DOHH2 (cell line): Measurements from ENCODE around the gene OR6N1.

ENCODE experiments used
- H3F3A ChIP-seq: fragments of 200-600 bp; sonication (generic), shearing (Covaris generic); 2 replicates; pipeline ENCODE4 v1.6.0; 2016; ENCODE audit warnings: antibody characterized with exemption, mild to moderate bottlenecking; ENCODE audit not compliant: control insufficient read depth, insufficient read depth
- H3K27ac ChIP-seq: fragments of 200-600 bp; sonication (generic); 2 replicates; pipeline ENCODE4 v1.5.1; 2014; ENCODE audit warnings: low read depth, mild to moderate bottlenecking, low read length, moderate library complexity
- H3K27me3 ChIP-seq: fragments of 200-600 bp; sonication (generic); 2 replicates; pipeline ENCODE4 v1.6.1; 2014; ENCODE audit warnings: mild to moderate bottlenecking, low read length, mixed read lengths; ENCODE audit not compliant: control insufficient read depth
- H3K36me3 ChIP-seq: fragments of 200-600 bp; sonication (generic); 2 replicates; pipeline ENCODE4 v1.6.1; 2014; ENCODE audit warnings: mild to moderate bottlenecking, low read length, moderate library complexity, mixed read lengths; ENCODE audit not compliant: control insufficient read depth
- H3K4me1 ChIP-seq: fragments of 200-600 bp; sonication (generic); 2 replicates; pipeline ENCODE4 v1.6.1; 2014; ENCODE audit warnings: mild to moderate bottlenecking, low read length, mixed read lengths; ENCODE audit not compliant: control insufficient read depth
- H3K4me2 ChIP-seq: fragments of 200-600 bp; sonication (generic); 2 replicates; pipeline ENCODE4 v1.6.0; 2014; ENCODE audit warnings: mild to moderate bottlenecking, low read length, moderate library complexity
- H3K4me3 ChIP-seq: fragments of 200-600 bp; sonication (generic); 2 replicates; pipeline ENCODE4 v1.5.1; 2014; ENCODE audit warnings: mild to moderate bottlenecking, low read length, mixed read lengths
- H3K79me2 ChIP-seq: fragments of 200-600 bp; sonication (generic); 2 replicates; pipeline ENCODE4 v1.6.1; 2014; ENCODE audit warnings: mild to moderate bottlenecking, low read length, mixed read lengths; ENCODE audit not compliant: control insufficient read depth
- H3K9me2 ChIP-seq: fragments of 200-600 bp; sonication (generic); replicated peaks from 2 replicates; pipeline ENCODE4 v1.6.1; 2014; ENCODE audit warnings: mild to moderate bottlenecking, low read length, mixed read lengths; ENCODE audit not compliant: control insufficient read depth
- H3K9me3 ChIP-seq: fragments of 200-600 bp; sonication (generic); 2 replicates; pipeline ENCODE4 v1.6.1; 2014; ENCODE audit warnings: antibody characterized with exemption, low read length, mixed read lengths; ENCODE audit not compliant: control insufficient read depth, insufficient read depth
- H4K20me1 ChIP-seq: fragments of 200-600 bp; sonication (generic); 2 replicates; pipeline ENCODE4 v1.6.0; 2014; ENCODE audit warnings: low read depth, mild to moderate bottlenecking, antibody characterized with exemption, low read length, moderate library complexity; ENCODE audit not compliant: control insufficient read depth, insufficient read depth
- EZH2phosphoT487 ChIP-seq: fragments of 200-600 bp; sonication (generic); IDR thresholded peaks from 2 replicates; pipeline ENCODE4 v1.6.1; 2017; ENCODE audit warnings: borderline replicate concordance, mild to moderate bottlenecking, antibody characterized with exemption, low read length, moderate library complexity, mixed read lengths
- TF ChIP-seq, protein P1 (sequence below): fragments of 200-600 bp; sonication (generic); IDR thresholded peaks from one replicate; pipeline ENCODE4 v1.5.1; 2014; ENCODE audit warnings: antibody characterized with exemption, mild to moderate bottlenecking, low read depth, low read length; ENCODE audit not compliant: poor library complexity, severe bottlenecking

Gene OR6N1

DNA sequence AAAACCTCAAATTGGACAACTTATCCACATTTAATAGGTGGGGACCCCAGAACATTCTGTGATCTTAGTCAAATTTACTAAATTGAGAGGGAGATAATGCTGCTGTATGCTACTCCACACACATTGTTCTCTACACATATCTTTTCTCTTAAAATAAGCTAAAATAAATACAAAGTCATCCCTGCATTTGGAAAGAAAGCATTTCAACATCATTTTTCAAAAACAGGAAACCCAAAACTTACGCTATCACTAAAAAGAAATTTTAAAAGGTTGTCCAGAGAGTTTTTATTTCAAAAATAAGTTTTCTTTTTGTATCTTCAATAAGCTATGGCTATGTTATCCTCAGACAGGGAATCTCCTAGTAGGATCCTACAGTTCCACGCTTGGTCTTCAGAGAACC lies 28.5 kb upstream of the OR6N1 start:
- H3K36me3 ChIP-seq = no peaks in the 10 kb centered on the region
- no peak overlapping the region for H3K4me2 ChIP-seq
- TF ChIP-seq EZH2phosphoT487 = no peak
- TF ChIP-seq, protein P1, sequence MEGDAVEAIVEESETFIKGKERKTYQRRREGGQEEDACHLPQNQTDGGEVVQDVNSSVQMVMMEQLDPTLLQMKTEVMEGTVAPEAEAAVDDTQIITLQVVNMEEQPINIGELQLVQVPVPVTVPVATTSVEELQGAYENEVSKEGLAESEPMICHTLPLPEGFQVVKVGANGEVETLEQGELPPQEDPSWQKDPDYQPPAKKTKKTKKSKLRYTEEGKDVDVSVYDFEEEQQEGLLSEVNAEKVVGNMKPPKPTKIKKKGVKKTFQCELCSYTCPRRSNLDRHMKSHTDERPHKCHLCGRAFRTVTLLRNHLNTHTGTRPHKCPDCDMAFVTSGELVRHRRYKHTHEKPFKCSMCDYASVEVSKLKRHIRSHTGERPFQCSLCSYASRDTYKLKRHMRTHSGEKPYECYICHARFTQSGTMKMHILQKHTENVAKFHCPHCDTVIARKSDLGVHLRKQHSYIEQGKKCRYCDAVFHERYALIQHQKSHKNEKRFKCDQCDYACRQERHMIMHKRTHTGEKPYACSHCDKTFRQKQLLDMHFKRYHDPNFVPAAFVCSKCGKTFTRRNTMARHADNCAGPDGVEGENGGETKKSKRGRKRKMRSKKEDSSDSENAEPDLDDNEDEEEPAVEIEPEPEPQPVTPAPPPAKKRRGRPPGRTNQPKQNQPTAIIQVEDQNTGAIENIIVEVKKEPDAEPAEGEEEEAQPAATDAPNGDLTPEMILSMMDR = no peak
- no peaks in the 10 kb centered on the region for H3K79me2 ChIP-seq
- peaks cover 10% of the 10 kb centered on the region for H3K27me3 ChIP-seq
- H3K4me1 ChIP-seq = no peaks in the 10 kb centered on the region
- no peaks in the 10 kb centered on the region for H3F3A ChIP-seq
- H3K4me3 ChIP-seq = no peak overlapping the region
- no peaks in the 10 kb centered on the region for H3K9me2 ChIP-seq
- no peaks in the 10 kb centered on the region for H3K9me3 ChIP-seq
- H3K27ac ChIP-seq = no peak overlapping the region
- H4K20me1 ChIP-seq = no peaks in the 10 kb centered on the region

DNA sequence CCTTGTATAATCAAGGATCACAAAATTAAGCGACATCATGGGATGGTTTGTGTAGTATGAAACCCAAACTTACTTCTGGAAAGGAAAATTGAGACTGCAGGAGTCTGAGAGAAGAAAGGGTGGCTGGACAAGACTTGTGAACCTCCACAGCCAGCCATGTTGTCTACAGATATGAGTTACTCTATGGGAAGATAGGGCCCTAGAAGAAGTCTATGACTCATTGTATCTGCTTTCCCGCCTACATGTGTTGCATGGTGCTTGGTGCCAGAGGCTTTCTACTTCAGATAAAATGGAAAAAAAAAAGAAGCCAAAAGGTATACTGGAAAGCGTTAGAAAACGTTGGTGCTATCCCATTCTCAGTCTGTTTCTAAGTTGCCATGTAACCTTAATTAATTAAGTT lies 27.7 kb upstream of the OR6N1 start:
- no peaks in the 10 kb centered on the region for H3K9me2 ChIP-seq
- no peak for TF ChIP-seq EZH2phosphoT487
- TF ChIP-seq, protein P1 = no peak
- no peak overlapping the region for H3K27ac ChIP-seq
- H3K9me3 ChIP-seq = no peaks in the 10 kb centered on the region
- H3K4me3 ChIP-seq = no peak overlapping the region
- no peaks in the 10 kb centered on the region for H3K79me2 ChIP-seq
- H3F3A ChIP-seq = no peaks in the 10 kb centered on the region
- no peak overlapping the region for H3K4me2 ChIP-seq
- H3K27me3 ChIP-seq = peaks cover 10% of the 10 kb centered on the region
- no peaks in the 10 kb centered on the region for H4K20me1 ChIP-seq
- no peaks in the 10 kb centered on the region for H3K4me1 ChIP-seq
- no peaks in the 10 kb centered on the region for H3K36me3 ChIP-seq

DNA sequence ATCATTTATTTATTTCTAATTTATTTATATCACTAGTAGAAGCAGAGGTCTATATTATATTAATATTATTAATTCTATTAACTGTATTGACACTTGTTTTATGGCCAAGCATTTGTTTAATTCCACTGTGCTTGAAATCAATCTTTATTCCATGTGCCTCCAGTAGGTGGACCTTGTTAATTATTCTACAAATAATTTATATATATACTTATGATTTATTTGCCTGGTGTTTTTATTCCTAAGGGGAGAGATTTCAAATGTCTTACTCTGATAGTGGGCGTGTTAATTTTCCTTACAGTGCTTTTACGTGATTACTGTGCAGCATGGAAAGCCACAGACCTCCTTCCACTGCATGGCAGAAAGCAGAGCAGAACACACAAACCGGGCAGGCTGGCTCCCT lies 26.5 kb upstream of the OR6N1 start:
- no peaks in the 10 kb centered on the region for H3K4me1 ChIP-seq
- no peaks in the 10 kb centered on the region for H4K20me1 ChIP-seq
- no peaks in the 10 kb centered on the region for H3K9me3 ChIP-seq
- no peak overlapping the region for H3K27ac ChIP-seq
- peaks cover 4% of the 10 kb centered on the region; the same call in 1 of the 2 replicates for H3K27me3 ChIP-seq
- H3K9me2 ChIP-seq = no peaks in the 10 kb centered on the region
- H3K4me2 ChIP-seq = no peak overlapping the region
- H3K79me2 ChIP-seq = no peaks in the 10 kb centered on the region
- H3F3A ChIP-seq = no peaks in the 10 kb centered on the region
- no peaks in the 10 kb centered on the region for H3K36me3 ChIP-seq
- no peak overlapping the region for H3K4me3 ChIP-seq
- no peak for TF ChIP-seq EZH2phosphoT487
- TF ChIP-seq, protein P1 = no peak

DNA sequence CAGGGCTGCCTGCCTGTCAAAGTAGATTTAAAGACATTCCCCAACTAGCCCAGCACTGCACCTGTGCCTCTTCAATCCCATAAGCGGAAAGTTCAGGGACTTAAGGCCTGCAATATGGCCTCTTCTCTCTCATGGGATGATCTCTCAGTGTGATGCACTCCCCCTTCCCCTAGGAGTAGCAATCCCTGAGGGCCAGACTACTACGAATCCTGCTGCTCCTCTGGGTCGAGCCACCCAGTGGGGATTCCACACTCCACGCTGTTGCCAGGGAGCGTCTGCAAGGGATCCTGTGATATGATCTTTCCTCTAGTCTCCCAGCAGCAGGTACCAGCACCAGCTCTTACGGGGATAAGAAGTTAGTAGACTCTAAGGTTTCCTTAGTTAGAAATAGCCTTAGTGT lies 22.3 kb upstream of the OR6N1 start:
- H3K9me2 ChIP-seq = no peaks in the 10 kb centered on the region
- no peak overlapping the region for H3K4me2 ChIP-seq
- no peaks in the 10 kb centered on the region for H4K20me1 ChIP-seq
- no peaks in the 10 kb centered on the region for H3K36me3 ChIP-seq
- no peak overlapping the region for H3K4me3 ChIP-seq
- H3K27ac ChIP-seq = no peak overlapping the region
- H3K4me1 ChIP-seq = no peaks in the 10 kb centered on the region
- H3F3A ChIP-seq = no peaks in the 10 kb centered on the region
- no peaks in the 10 kb centered on the region for H3K79me2 ChIP-seq
- H3K9me3 ChIP-seq = no peaks in the 10 kb centered on the region
- no peak for TF ChIP-seq EZH2phosphoT487
- TF ChIP-seq, protein P1 = no peak
- no peaks in the 10 kb centered on the region for H3K27me3 ChIP-seq
